ENCODE data around the gene ALG8. TPM values are rescaled to one million over a fixed set of nuclear protein-coding genes. Genes with fewer than 3 reads are reported as not detected.

ALG8 gene
- polyA plus RNA-seq, 1 of the 3 experiments (the other 2 are of a cell fraction): 42.0 TPM

DNA sequence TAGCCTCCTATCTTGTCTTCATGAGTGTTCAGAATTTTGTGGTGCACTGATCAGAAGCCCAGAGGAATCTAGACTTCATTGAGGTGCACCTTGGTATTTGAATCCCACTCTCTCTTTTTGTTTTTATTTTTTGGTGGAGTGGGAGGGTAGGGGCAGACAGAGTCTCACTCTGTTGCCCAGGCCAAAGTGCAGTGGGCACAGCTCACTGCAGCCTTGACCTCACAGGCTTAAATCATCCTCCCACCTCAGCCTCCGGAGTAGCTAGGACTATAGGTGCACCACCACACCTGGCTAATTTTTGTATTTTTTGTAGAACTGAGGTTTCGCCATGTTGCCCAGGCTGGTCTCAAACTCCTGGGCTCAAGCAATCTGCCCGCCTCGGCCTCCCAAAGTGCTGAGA, 10.9 kb upstream of the ALG8 start:
- ChIA-PET POLR2A (no interaction called here), CTCF (interaction anchor here (1.2 to 1.8 kb wide), 3 partner anchors 11 to 105 kb away, joined by 3 to 6 read pairs (median 3); partner anchors contain the start of gene ALG8)
- H3K9ac ChIP-seq: no peak overlapping the region
- no peak overlapping the region for H3K27ac ChIP-seq (ENCODE audit: low read depth in 2 of 2, low read length in 1 of 2)
- no peaks in the 10 kb centered on the region; a peak in 1 of 4 replicates for H3K4me1 ChIP-seq (ENCODE audit: control insufficient read depth in 1 of 2, insufficient read depth in 2 of 2, low read depth in 1 of 2, low read length in 1 of 2)
- WGBS (ENCODE audit: low lambda C conversion rate): 96% methylated on average over 4 of the region's 4 CpGs
- no peaks in the 10 kb centered on the region for H3K79me2 ChIP-seq (ENCODE audit: insufficient read depth)
- TF ChIP-seq GABPA (IDR thresholded peaks at IDR 0.05; ENCODE audit: low read depth) (no peak), SMC3 (IDR thresholded peaks at IDR 0.05; ENCODE audit: low read depth, low read length) (no peak)
- no peaks in the 10 kb centered on the region for H3K36me3 ChIP-seq (replicated peaks in 1 of 2; ENCODE audit: control insufficient read depth in 1 of 2, insufficient read depth in 2 of 2, low read length in 1 of 2)
- no peak overlapping the region for H2AFZ ChIP-seq (ENCODE audit: low read depth)
- H3K4me3 ChIP-seq (ENCODE audit: low read depth in 2 of 2, low read length in 1 of 2): no peak overlapping the region
- H4K20me1 ChIP-seq (ENCODE audit: insufficient read depth): no peaks in the 10 kb centered on the region
- no peaks in the 10 kb centered on the region for H3F3A ChIP-seq (replicated peaks; ENCODE audit: insufficient read depth)
- H3K9me3 ChIP-seq: no peaks in the 10 kb centered on the region
- no peak overlapping the region for H3K4me2 ChIP-seq
- H3K9me2 ChIP-seq: no peaks in the 10 kb centered on the region
- H3K27me3 ChIP-seq (ENCODE audit: insufficient read depth): no peaks in the 10 kb centered on the region
- no peak for DNase-seq

DNA sequence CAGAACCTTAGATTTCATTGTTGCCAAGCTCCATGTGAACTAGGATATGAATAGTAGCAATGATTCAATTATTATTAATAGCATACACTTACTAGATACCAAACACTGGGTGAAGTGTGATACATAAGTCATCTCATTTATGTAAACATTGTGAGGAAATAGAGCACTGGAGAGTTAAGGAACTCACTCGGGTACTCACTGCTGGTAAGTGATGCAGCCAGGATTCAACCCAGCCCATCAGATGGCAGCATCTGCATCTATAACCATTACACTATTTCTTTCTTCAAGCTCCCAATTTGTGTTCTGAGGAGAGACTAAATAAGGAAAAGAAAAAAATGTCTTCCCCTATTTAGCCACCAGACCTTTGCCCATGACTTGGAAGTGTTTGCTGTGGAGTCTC, 10.2 kb upstream of the ALG8 start:
- no peak overlapping the region for H2AFZ ChIP-seq (ENCODE audit: low read depth)
- no peaks in the 10 kb centered on the region for H3K27me3 ChIP-seq (ENCODE audit: insufficient read depth)
- H3K4me1 ChIP-seq (ENCODE audit: control insufficient read depth in 1 of 2, insufficient read depth in 2 of 2, low read depth in 1 of 2, low read length in 1 of 2): no peaks in the 10 kb centered on the region; a peak in 1 of 4 replicates
- H3K9me3 ChIP-seq: no peaks in the 10 kb centered on the region
- CTCF ChIA-PET: interaction anchor here (0.7 to 1.8 kb wide), 4 partner anchors 10 to 415 kb away, joined by 3 to 6 read pairs (median 3); partner anchors contain the start of gene ALG8
- H3K9ac ChIP-seq: no peak overlapping the region
- no peaks in the 10 kb centered on the region for H3F3A ChIP-seq (replicated peaks; ENCODE audit: insufficient read depth)
- no peak for DNase-seq
- POLR2A ChIA-PET: no interaction called here
- H3K27ac ChIP-seq (ENCODE audit: low read depth in 2 of 2, low read length in 1 of 2): no peak overlapping the region
- no peaks in the 10 kb centered on the region for H3K79me2 ChIP-seq (ENCODE audit: insufficient read depth)
- no peaks in the 10 kb centered on the region for H3K9me2 ChIP-seq
- H3K4me3 ChIP-seq (ENCODE audit: low read depth in 2 of 2, low read length in 1 of 2): no peak overlapping the region
- H3K36me3 ChIP-seq (replicated peaks in 1 of 2; ENCODE audit: control insufficient read depth in 1 of 2, insufficient read depth in 2 of 2, low read length in 1 of 2): no peaks in the 10 kb centered on the region
- 71% methylated on average over 1 of the region's 1 CpG for WGBS (ENCODE audit: low lambda C conversion rate)
- no peak overlapping the region for H3K4me2 ChIP-seq
- H4K20me1 ChIP-seq (ENCODE audit: insufficient read depth): no peaks in the 10 kb centered on the region
- TF ChIP-seq NRF1 (IDR thresholded peaks at IDR 0.05; ENCODE audit: low read depth, low read length) (no peak), RAD21 (IDR thresholded peaks at IDR 0.05; ENCODE audit: low read length) (peak; percentile 56), SMC3 (IDR thresholded peaks at IDR 0.05; ENCODE audit: low read depth, low read length) (peak; percentile 15; the same call in 1 of the 2 replicates)
- TF ChIP-seq, protein P1, sequence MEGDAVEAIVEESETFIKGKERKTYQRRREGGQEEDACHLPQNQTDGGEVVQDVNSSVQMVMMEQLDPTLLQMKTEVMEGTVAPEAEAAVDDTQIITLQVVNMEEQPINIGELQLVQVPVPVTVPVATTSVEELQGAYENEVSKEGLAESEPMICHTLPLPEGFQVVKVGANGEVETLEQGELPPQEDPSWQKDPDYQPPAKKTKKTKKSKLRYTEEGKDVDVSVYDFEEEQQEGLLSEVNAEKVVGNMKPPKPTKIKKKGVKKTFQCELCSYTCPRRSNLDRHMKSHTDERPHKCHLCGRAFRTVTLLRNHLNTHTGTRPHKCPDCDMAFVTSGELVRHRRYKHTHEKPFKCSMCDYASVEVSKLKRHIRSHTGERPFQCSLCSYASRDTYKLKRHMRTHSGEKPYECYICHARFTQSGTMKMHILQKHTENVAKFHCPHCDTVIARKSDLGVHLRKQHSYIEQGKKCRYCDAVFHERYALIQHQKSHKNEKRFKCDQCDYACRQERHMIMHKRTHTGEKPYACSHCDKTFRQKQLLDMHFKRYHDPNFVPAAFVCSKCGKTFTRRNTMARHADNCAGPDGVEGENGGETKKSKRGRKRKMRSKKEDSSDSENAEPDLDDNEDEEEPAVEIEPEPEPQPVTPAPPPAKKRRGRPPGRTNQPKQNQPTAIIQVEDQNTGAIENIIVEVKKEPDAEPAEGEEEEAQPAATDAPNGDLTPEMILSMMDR (IDR thresholded peaks at IDR 0.05): peak; percentile 52

DNA sequence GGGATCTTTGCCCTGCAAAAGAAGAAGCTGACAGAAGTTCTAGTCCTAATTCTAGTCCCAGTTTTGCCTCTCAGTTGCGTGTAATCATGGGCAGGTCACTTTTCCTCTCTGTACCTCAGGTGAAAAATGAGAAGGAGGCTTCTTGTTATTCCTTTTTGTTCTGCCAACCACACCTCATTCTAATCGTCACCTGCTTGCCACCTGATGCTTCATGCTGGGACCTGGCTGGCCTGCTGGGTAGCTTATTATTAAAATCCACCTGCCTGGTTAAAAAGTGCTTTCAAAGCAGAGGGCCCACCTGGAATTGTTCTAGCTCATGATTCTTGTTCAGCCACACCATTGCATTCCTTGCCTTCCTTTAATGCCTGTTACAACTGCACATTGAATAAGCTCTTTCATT, 8.4 kb upstream of the ALG8 start:
- WGBS (ENCODE audit: low lambda C conversion rate): 100% methylated on average over 2 of the region's 2 CpGs
- ChIA-PET CTCF (interaction anchor here (0.9 to 1.1 kb wide), 2 partner anchors 14 to 41 kb away, joined by 3 to 4 read pairs; partner anchors contain the start of genes KCTD21 and USP35), POLR2A (no interaction called here)
- no peaks in the 10 kb centered on the region for H3F3A ChIP-seq (replicated peaks; ENCODE audit: insufficient read depth)
- H3K79me2 ChIP-seq (ENCODE audit: insufficient read depth): no peaks in the 10 kb centered on the region
- H3K9me3 ChIP-seq: no peaks in the 10 kb centered on the region
- H3K4me2 ChIP-seq: no peak overlapping the region
- peaks cover 0 to 1% of the 10 kb centered on the region in 2 experiments for H3K36me3 ChIP-seq (replicated peaks in 1 of 2; ENCODE audit: control insufficient read depth in 1 of 2, insufficient read depth in 2 of 2, low read length in 1 of 2)
- no peaks in the 10 kb centered on the region; a peak in 1 of 4 replicates for H3K4me1 ChIP-seq (ENCODE audit: control insufficient read depth in 1 of 2, insufficient read depth in 2 of 2, low read depth in 1 of 2, low read length in 1 of 2)
- TF ChIP-seq, protein P2, sequence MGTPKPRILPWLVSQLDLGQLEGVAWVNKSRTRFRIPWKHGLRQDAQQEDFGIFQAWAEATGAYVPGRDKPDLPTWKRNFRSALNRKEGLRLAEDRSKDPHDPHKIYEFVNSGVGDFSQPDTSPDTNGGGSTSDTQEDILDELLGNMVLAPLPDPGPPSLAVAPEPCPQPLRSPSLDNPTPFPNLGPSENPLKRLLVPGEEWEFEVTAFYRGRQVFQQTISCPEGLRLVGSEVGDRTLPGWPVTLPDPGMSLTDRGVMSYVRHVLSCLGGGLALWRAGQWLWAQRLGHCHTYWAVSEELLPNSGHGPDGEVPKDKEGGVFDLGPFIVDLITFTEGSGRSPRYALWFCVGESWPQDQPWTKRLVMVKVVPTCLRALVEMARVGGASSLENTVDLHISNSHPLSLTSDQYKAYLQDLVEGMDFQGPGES (IDR thresholded peaks at IDR 0.05; ENCODE audit: low read depth, low read length): no peak
- no peak for TF ChIP-seq CHD2 (IDR thresholded peaks at IDR 0.05; ENCODE audit: low read length, partially characterized antibody)
- TF ChIP-seq POLR2AphosphoS5 (IDR thresholded peaks at IDR 0.05; ENCODE audit: low read depth, low read length): no peak
- TF ChIP-seq EP300 (IDR thresholded peaks at IDR 0.05; ENCODE audit: borderline replicate concordance in 1 of 2, low read depth in 1 of 2, low read length in 1 of 2): no peak
- TF ChIP-seq RFX5 (IDR thresholded peaks at IDR 0.05; ENCODE audit: low read length): no peak
- no peak for TF ChIP-seq MXI1 (IDR thresholded peaks at IDR 0.05; ENCODE audit: low read depth, low read length)
- no peak for TF ChIP-seq RAD21 (IDR thresholded peaks at IDR 0.05; ENCODE audit: low read length)
- no peak for TF ChIP-seq TEAD4 (IDR thresholded peaks at IDR 0.05; ENCODE audit: borderline replicate concordance, insufficient read depth)
- no peak for TF ChIP-seq NFIC (IDR thresholded peaks at IDR 0.05; ENCODE audit: borderline replicate concordance)
- no peak for TF ChIP-seq NRF1 (IDR thresholded peaks at IDR 0.05; ENCODE audit: low read depth, low read length)
- no peak for TF ChIP-seq GATA2 (CRISPR knock-in tag; IDR thresholded peaks at IDR 0.05)
- DNase-seq: no peak
- no peaks in the 10 kb centered on the region for H3K9me2 ChIP-seq
- no peaks in the 10 kb centered on the region for H4K20me1 ChIP-seq (ENCODE audit: insufficient read depth)
- no peaks in the 10 kb centered on the region for H3K27me3 ChIP-seq (ENCODE audit: insufficient read depth)
- H3K27ac ChIP-seq (ENCODE audit: low read depth in 2 of 2, low read length in 1 of 2): no peak overlapping the region
- H2AFZ ChIP-seq (ENCODE audit: low read depth): no peak overlapping the region
- H3K4me3 ChIP-seq (ENCODE audit: low read depth in 2 of 2, low read length in 1 of 2): no peak overlapping the region
- H3K9ac ChIP-seq: no peak overlapping the region
